ENCODE measurements around the gene CRIM1. TPM values are rescaled to one million over a fixed set of nuclear protein-coding genes. Genes with fewer than 3 reads are reported as not detected.

CRIM1 gene
- total and polyA plus RNA-seq, 12 donors, result 14.1 to 83.6 (median 54.8) TPM

DNA sequence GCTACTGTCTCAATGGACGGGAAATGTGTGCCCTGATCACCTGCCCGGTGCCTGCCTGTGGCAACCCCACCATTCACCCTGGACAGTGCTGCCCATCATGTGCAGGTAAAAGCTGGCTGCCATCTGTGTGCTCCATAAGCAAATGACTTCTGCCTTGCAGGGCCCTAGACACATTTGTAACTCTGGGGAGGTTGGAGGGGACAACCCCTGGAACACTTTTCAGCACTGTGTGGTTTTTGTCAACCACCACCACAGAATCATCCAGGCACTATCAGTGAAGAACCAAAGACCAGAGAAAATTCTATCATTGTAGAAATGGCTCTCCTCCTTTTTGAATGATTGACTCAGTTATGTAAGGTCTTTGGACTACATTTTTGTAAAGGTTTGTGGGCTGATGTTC lies 158.1 kb downstream of the CRIM1 start:
- no peak overlapping the region for H3K27ac ChIP-seq
- TF ChIP-seq, protein P1, sequence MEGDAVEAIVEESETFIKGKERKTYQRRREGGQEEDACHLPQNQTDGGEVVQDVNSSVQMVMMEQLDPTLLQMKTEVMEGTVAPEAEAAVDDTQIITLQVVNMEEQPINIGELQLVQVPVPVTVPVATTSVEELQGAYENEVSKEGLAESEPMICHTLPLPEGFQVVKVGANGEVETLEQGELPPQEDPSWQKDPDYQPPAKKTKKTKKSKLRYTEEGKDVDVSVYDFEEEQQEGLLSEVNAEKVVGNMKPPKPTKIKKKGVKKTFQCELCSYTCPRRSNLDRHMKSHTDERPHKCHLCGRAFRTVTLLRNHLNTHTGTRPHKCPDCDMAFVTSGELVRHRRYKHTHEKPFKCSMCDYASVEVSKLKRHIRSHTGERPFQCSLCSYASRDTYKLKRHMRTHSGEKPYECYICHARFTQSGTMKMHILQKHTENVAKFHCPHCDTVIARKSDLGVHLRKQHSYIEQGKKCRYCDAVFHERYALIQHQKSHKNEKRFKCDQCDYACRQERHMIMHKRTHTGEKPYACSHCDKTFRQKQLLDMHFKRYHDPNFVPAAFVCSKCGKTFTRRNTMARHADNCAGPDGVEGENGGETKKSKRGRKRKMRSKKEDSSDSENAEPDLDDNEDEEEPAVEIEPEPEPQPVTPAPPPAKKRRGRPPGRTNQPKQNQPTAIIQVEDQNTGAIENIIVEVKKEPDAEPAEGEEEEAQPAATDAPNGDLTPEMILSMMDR (IDR thresholded peaks at IDR 0.05), result no peak
- H3K9me3 ChIP-seq, result no peaks in the 10 kb centered on the region
- DNase-seq (no peak), ATAC-seq (no peak)
- peaks cover 0 to 100% (median 57%) of the 10 kb centered on the region in 9 donors for H3K36me3 ChIP-seq
- 96 to 100% methylated on average over 2 of the region's 2 CpGs for WGBS, 2 donors
- H3K4me3 ChIP-seq, result no peak overlapping the region
- no peaks in the 10 kb centered on the region for H3K27me3 ChIP-seq
- intact Hi-C loops (cut with DNase I), result loop anchor here in 2 of 10 donors (10.0 kb wide), 1 partner anchor 151 kb away; no protein-coding TSS in a partner anchor
- no peaks in the 10 kb centered on the region for H3K4me1 ChIP-seq

DNA sequence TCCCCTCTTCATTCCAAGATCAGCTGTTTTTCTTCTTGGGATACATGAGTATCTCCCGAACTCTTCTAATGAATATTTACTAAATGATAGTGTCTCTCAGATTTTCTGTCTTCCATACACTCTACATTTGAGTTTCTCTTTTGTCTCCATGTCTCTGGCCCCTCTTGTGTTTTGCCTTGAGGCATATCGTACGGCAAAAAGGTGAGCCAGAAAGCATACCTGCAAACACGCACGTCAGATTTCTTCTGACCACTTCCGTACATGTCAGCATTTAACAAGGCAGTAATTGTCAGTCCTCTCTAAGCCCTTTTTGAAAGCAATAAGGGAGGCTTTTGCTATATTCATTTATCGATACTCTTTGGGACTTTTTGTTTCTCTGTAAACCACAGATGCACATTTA lies 160.0 kb downstream of the CRIM1 start:
- H3K9me3 ChIP-seq, result no peaks in the 10 kb centered on the region
- no peak overlapping the region for H3K4me3 ChIP-seq
- TF ChIP-seq, protein P1 (IDR thresholded peaks at IDR 0.05), result no peak
- H3K36me3 ChIP-seq, result peaks cover 0 to 100% (median 59%) of the 10 kb centered on the region in 9 donors
- ATAC-seq, result no peak
- no peaks in the 10 kb centered on the region for H3K27me3 ChIP-seq
- DNase-seq, result no peak
- no peak overlapping the region for H3K27ac ChIP-seq
- WGBS, 2 donors, result 95 to 96% methylated on average over 7 of the region's 7 CpGs
- no peaks in the 10 kb centered on the region for H3K4me1 ChIP-seq
- intact Hi-C loops (cut with DNase I), result loop anchor here in 2 of 10 donors (10.0 kb wide), 1 partner anchor 149 kb away; no protein-coding TSS in a partner anchor

DNA sequence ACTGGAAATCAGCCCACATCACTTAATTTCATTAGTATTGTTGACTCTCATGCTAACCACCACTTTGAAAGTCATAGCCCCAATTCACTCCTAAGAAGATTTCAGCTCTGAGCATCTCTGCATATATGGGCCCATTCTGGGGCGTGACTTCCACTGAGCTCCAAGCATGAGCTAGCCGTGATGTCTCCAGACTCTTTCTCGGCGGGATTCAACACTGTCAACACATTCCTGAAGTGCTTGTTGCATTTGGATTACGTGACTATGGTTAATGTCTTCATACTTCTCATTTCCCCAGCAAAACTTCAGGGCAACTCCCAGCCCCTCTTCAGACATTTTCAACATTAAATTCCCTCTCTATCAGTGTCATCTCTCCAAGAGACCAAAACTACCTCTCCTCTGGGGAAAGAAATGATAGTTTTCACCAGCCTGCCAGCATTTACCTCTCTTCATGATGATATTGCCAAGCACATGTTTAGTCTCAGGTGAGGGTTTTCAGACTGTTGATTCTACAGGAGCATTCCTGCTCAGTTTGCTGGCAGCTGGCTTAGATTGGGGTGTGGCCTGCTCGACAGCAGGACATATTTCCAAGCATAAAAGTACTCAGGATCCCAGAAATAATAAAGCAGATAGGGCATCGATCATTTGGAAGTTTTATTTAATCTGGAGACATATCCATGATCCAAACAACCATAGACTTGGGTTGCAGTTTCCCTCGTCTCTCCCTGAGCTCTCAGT lies 160.7 kb downstream of the CRIM1 start:
- DNase-seq (no peak), ATAC-seq (no peak)
- peaks cover 0 to 100% (median 61%) of the 10 kb centered on the region in 9 donors for H3K36me3 ChIP-seq
- TF ChIP-seq, protein P1 (IDR thresholded peaks at IDR 0.05), result no peak
- H3K4me3 ChIP-seq, result no peak overlapping the region
- no peaks in the 10 kb centered on the region for H3K27me3 ChIP-seq
- H3K4me1 ChIP-seq, result no peaks in the 10 kb centered on the region
- intact Hi-C loops (cut with DNase I), result loop anchor here in 2 of 10 donors (10.0 kb wide), 1 partner anchor 148 kb away; no protein-coding TSS in a partner anchor
- 80% methylated on average over 8 of the region's 8 CpGs for WGBS, 2 donors
- no peaks in the 10 kb centered on the region for H3K9me3 ChIP-seq
- H3K27ac ChIP-seq, result no peak overlapping the region

DNA sequence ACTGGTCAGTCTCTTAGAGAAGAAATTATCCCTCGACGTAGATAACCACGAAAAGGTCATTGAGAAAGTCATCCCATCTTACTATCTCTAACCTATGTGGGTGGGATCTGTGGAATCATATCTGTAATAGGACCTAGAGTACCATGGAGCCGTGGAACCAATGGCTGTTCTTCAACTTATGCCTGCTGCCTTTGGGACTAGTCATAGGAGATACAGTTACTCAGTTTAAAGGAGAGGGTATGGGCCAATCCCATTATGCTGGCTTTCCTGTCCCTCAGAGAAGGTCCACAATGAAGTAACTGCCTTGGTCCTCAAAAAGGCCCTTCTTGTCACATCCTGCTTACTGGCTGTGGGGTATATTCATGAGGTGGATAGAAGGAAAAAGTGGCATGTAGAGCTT lies 164.9 kb downstream of the CRIM1 start:
- TF ChIP-seq, protein P1 (IDR thresholded peaks at IDR 0.05), result no peak
- Histone ChIP-seq H3K27ac (no peak overlapping the region), H3K4me3 (no peak overlapping the region), H3K27me3 (no peaks in the 10 kb centered on the region), H3K36me3 (peaks cover 0 to 96% (median 39%) of the 10 kb centered on the region in 9 donors), H3K4me1 (peaks cover 0 to 4% (median 0%) of the 10 kb centered on the region in 9 donors), H3K9me3 (no peaks in the 10 kb centered on the region)
- DNase-seq, result no peak
- ATAC-seq, result no peak
- intact Hi-C loops (cut with DNase I), result no loop called here
- 90 to 95% methylated on average over 4 of the region's 4 CpGs for WGBS, 2 donors
